Nephron (organoid): ENCODE results near the gene SULT2B1.

ENCODE experiments used
- H3K27ac Mint-ChIP-seq, 3 experiments: 2 replicates each; pipeline ENCODE4 v1.8.0; 2020; ENCODE audit warnings: mixed read lengths in 3 of 3, mild to moderate bottlenecking in 2 of 3, moderate library complexity in 1 of 3
- H3K27me3 Mint-ChIP-seq: 2 replicates; pipeline ENCODE4 v1.8.0; 2021; ENCODE audit warnings: low read depth, mild to moderate bottlenecking, moderate library complexity, mixed read lengths
- H3K36me3 Mint-ChIP-seq: 2 replicates; pipeline ENCODE4 v1.8.0; 2020; ENCODE audit warnings: low read depth, mixed read lengths
- H3K4me1 Mint-ChIP-seq: 2 replicates; pipeline ENCODE4 v1.8.0; 2020; ENCODE audit warnings: mixed read lengths
- H3K4me3 Mint-ChIP-seq, 3 experiments: 2 replicates each; pipeline ENCODE4 v1.8.0; 2020; ENCODE audit warnings: mild to moderate bottlenecking in 3 of 3, mixed read lengths in 3 of 3, moderate library complexity in 2 of 3
- H3K9me3 Mint-ChIP-seq: 2 replicates; pipeline ENCODE4 v1.8.0; 2020; ENCODE audit warnings: mixed read lengths
- TF ChIP-seq, protein P1 (sequence below), 3 experiments: fragments of 200-600 bp; sonication (generic); IDR thresholded peaks; one replicate each; pipeline ENCODE4 v1.5.0; 2021; ENCODE audit warnings: antibody characterized with exemption in 3 of 3; ENCODE audit not compliant: unreplicated experiment in 3 of 3

SULT2B1 gene

DNA sequence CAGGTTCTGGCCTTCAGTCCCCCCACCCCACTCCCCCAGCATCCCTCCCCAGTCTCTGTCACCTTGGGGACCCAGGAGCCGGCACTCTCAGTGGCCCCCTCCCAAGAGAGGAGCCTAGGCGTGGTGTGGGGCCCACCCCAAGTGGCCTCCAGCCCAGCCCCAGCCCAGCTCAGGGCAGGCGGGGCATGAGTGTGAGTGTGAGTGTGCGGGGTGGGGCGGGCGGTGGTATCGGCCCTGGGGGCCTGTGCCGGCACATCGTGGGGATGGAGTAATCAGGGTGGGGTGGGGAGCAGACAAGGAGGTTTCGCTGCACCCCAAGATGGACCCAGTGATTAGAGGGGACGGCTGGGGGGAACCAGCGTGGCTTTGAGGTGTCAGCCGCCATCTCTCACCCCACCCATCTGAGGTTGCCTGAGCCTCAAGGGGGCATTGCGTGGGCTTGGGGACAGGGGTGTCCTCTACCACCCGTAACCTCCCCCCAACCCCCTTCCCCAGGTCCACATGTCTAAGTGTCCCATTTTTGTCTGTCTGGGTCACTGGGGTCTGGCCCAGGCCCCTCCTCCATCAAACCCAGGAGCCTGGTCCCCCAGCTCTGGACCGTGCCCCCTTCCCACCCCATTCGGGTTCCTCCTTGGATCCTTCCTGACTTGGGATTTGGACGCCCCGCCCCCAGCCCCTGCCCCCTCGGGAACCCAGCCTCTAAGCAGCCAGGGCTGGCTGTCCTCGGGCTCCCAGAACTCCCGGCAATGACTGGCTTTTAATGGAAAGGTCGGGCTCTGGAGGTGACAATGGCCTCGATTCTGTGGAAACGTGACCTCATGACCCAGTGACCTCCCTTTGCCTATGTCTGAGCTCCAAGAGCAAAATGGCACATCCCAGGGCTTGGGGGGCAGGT, 6.9 kb upstream of the SULT2B1 start:
- H3K9me3 Mint-ChIP-seq = no peaks in the 10 kb centered on the region
- H3K27ac Mint-ChIP-seq = no peak overlapping the region
- peaks cover 8% of the 10 kb centered on the region for H3K27me3 Mint-ChIP-seq
- peaks cover 4% of the 10 kb centered on the region for H3K4me1 Mint-ChIP-seq
- TF ChIP-seq, protein P1, sequence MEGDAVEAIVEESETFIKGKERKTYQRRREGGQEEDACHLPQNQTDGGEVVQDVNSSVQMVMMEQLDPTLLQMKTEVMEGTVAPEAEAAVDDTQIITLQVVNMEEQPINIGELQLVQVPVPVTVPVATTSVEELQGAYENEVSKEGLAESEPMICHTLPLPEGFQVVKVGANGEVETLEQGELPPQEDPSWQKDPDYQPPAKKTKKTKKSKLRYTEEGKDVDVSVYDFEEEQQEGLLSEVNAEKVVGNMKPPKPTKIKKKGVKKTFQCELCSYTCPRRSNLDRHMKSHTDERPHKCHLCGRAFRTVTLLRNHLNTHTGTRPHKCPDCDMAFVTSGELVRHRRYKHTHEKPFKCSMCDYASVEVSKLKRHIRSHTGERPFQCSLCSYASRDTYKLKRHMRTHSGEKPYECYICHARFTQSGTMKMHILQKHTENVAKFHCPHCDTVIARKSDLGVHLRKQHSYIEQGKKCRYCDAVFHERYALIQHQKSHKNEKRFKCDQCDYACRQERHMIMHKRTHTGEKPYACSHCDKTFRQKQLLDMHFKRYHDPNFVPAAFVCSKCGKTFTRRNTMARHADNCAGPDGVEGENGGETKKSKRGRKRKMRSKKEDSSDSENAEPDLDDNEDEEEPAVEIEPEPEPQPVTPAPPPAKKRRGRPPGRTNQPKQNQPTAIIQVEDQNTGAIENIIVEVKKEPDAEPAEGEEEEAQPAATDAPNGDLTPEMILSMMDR (IDR thresholded peaks at IDR 0.05; ENCODE audit: unreplicated experiment in 3 of 3) = no peak
- no peak overlapping the region for H3K4me3 Mint-ChIP-seq
- H3K36me3 Mint-ChIP-seq = no peaks in the 10 kb centered on the region

DNA sequence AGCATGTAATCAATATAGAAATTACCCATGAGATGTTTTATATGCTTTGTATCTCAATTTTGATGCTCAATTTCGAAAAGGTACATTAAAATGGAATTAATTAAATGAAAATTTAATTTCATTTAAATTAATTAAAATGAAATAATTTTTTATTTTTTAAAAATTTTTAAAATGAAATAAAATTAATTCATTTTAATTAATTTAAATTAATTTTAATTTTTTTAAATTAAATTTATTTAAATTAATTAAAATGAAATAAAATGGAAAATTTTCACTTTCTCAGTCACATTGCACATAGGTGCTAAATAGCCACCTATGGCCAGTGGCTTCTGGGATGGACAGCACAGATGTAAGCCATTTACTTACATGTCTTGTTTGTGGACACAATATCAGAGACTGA, 4.2 kb upstream of the SULT2B1 start:
- no peaks in the 10 kb centered on the region for H3K36me3 Mint-ChIP-seq
- TF ChIP-seq, protein P1 (IDR thresholded peaks at IDR 0.05; ENCODE audit: unreplicated experiment in 3 of 3) = no peak
- H3K4me1 Mint-ChIP-seq = peaks cover 4% of the 10 kb centered on the region
- H3K27me3 Mint-ChIP-seq = peaks cover 14% of the 10 kb centered on the region
- H3K9me3 Mint-ChIP-seq = no peaks in the 10 kb centered on the region
- no peak overlapping the region for H3K27ac Mint-ChIP-seq
- no peak overlapping the region for H3K4me3 Mint-ChIP-seq

DNA sequence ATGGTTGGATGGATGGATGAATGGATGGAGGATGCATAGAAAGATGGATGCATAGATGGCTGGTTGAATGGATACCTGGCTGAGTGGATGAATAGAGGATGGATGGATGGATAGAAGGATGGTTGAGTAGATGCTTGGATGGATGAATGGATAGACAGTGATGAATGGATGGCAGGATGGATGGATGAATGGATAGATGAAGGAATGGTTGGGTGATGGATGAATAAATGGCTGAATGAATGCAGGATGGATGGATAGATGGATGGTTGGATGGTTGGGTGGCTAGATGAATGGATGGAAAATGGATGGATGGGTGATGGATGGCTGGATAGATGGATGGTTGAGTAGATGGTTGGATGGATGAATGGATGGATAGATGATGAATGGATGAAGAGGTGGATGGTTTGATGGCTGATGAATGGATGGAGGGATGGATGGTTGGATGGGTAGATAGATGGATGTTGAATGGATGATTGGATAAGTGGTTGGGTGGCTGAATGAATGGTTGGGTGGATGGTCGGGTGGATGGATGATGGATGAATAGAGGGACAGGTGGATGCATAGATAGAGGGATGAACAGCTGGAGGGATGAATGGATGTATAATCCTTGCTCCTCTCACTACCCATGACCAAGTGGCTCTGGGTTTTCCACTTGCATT, 3.6 kb upstream of the SULT2B1 start:
- no peaks in the 10 kb centered on the region for H3K9me3 Mint-ChIP-seq
- H3K4me1 Mint-ChIP-seq = no peaks in the 10 kb centered on the region
- H3K27me3 Mint-ChIP-seq = peaks cover 16% of the 10 kb centered on the region
- TF ChIP-seq, protein P1 (IDR thresholded peaks at IDR 0.05; ENCODE audit: unreplicated experiment in 3 of 3) = no peak
- H3K4me3 Mint-ChIP-seq = no peak overlapping the region
- H3K36me3 Mint-ChIP-seq = no peaks in the 10 kb centered on the region
- no peak overlapping the region for H3K27ac Mint-ChIP-seq

DNA sequence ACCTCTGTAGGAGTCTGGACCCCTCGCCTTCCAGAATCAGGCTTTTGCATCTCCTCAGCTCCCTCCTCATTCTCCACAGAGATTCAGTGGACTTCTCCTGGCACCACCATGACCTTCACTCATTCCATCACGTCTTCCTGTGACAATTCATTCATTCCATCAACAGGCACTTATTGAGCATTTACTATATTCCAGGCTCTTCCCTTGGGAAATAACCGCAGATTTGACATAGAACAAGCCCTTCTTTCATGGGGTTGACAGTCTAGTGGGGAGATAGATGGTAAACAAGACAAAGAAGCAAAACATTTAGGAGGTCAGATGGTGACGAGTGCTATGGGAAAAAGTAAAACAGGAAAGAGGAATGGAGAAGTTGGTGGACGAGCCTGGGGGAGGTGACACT, 2.6 kb upstream of the SULT2B1 start:
- TF ChIP-seq, protein P1 (IDR thresholded peaks at IDR 0.05; ENCODE audit: unreplicated experiment in 3 of 3) = no peak
- Mint-ChIP-seq H3K27ac (no peak overlapping the region), H3K4me3 (no peak overlapping the region), H3K36me3 (no peaks in the 10 kb centered on the region), H3K9me3 (no peaks in the 10 kb centered on the region), H3K4me1 (no peaks in the 10 kb centered on the region), H3K27me3 (peaks cover 19% of the 10 kb centered on the region)

DNA sequence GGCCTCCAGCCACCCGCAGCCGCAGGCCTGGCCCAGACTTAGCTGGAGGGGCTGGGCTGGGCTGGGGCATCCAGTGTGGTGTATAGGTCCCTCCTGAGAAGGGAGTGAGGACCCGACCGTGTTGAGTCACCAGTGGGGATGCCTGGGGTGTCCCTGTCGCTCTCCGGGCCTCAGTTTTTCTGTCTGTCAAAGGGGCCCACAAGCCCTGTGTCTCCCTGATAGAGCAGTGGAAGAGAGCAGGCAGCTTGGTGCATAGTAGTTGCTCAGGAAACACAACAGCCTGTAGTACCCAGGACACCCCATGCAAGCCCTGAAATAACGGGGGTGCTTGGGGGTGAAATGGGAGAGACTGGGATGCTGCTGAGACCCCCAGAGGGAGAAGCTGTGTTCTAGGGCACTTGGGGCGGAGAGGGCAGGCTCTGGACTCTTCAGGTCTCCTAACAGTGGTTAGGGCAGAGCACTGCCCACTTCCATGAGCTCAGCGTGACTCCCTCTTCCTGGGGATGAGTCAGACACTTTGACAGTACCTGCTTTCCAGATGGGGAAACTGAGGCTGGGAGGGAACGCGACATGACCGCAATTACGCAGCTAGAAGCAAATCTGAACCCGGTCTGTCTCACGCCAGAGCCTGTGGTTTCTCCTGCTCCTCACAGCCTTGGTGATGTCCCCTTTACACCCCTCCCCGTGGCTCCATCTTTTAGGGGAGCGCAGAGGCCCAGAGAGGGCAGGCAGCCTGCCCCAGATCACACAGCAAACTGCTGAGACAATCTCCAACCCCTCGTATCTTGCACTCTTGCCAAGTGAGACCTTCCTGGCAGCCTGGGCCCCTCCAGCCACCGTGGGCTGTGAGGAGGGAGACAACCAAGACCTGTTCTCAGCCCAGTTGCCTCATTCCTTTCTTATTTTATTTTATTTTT, 692 bp downstream of the SULT2B1 start:
- TF ChIP-seq, protein P1 (IDR thresholded peaks at IDR 0.05; ENCODE audit: unreplicated experiment in 3 of 3) = no peak
- Mint-ChIP-seq H3K27me3 (peaks cover 28% of the 10 kb centered on the region), H3K4me1 (peaks cover 5% of the 10 kb centered on the region), H3K27ac (no peak overlapping the region), H3K4me3 (no peak overlapping the region), H3K36me3 (no peaks in the 10 kb centered on the region), H3K9me3 (no peaks in the 10 kb centered on the region)
